SKM-1 (cell line): ENCODE data around the gene SPEM1.

Experiments
- DNase-seq: peaks from one replicate; lab custom pipeline; 2025; ENCODE audit not compliant: unreplicated experiment; lab: John Stamatoyannopoulos, UW

The SPEM1 gene, protein sequence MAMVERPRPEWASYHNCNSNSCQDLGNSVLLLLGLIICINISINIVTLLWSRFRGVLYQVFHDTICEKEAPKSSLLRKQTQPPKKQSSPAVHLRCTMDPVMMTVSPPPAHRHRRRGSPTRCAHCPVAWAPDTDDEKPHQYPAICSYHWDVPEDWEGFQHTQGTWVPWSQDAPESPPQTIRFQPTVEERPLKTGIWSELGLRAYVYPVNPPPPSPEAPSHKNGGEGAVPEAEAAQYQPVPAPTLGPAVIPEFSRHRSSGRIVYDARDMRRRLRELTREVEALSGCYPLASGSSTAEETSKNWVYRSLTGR

DNA sequence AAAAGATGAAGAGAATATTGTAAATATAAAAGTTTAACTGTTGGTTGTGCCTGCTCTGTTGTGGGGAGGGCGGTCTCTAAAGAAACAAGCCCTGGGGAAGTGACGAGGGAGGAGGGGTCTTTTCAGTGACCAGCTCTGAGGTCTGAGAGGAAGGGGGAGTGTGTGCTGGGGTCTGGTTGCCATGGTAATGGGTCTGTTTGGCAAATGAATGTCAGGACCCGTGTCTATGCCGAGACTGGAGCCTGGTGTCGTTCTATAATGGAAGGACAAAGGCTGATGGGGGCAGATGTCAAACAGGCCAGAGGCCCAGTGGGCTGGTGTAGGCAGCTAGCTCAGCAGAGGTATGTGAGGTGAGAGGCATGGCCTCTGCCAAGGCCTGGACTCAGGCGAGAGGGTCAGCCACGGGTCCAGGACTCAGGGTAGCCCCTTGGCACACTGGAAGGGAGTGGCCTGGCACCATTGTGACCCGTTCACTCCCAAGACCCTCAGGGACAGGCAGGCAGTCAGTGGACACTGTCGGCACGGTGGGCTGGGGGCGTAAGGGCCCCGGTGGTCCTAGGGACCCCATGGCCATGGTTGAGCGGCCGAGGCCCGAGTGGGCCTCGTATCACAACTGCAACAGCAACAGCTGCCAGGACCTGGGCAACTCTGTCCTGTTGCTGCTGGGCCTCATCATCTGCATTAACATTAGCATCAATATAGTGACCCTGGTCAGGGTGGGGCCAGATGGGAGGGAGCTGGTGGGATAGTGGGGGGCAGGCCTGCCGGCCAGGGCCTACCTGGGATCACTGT lies at the start of gene SPEM1:
Gene SPEM1 (plus strand): TSS at position 506 of the 792 bp plus-strand sequence. CDS start 61 bp downstream, at position 567.
- no peak for DNase-seq

DNA sequence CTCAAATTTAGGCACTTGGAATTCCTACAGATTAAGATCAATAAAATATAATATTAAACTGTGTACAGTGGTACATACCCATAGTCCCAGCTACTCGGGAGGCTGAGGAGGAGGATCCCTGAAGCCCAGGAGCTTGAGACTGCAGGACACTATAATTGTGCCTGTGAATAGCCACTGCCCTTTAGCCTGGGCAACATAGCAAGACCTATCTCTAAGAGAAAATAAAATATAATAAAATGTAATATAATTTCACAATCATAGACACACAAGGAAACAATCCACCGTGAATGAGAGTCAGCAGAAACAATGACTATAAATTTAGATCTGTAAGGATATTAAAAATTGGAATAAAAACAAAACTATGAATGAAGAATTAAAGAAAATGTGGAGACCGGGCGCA lies 49.3 kb upstream of the SPEM1 start:
- no peak for DNase-seq

DNA sequence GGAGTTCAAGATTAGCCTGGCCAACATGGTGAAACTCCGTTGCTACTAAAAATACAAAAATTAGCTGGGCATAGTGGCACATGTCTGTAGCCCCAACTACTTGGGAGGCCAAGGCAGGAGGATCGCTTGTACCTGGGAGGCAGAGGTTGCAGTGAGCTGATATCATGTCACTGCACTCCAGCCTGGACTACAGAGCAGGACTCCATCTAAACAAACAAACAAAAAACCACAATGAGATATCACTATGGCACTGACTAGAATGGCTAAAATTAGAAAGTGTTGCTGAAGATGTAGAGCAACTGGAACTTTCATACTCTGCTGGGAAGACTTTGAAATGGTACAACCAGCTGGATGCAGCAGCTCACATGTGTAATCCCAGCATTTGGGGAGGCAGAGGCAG lies 45.8 kb upstream of the SPEM1 start:
- DNase-seq: no peak

DNA sequence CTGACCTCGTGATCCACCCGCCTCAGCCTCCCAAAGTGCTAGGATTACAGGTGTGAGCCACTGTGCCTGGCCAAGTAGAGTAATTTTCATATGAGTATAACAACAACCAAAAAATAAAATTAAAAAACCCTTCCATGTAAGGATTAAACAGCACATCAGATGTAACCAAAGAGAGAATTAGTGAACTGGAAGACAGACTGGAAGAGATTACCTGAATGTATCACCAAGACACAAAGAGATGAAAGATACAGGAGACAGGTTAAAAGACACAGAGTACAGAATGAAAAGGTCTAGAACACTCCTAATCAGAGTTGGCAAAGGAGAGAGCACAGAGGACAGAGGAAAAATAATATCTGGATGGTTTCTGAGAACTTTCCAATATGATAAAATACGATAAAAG lies 41.0 kb upstream of the SPEM1 start:
- no peak for DNase-seq

DNA sequence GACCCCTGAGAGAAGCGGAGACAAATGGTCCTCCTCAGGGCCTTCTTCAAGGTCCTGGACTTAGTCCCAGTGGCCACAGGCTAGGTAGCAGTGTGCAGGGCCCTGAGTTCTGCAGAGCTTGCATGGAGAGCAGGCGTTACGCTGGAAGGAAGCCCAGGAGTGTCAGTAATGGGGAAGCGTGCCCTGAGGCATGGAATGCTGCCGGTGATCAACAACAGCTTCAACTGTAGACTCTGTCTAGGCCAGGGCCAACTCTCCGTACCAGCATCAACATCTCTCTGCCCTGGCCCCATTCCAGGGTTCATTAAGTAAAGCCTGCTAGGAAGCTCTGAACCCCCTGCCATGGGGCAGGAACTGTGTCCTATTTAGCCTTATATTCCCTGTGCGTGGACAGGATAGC lies 39.8 kb upstream of the SPEM1 start:
- DNase-seq: no peak

DNA sequence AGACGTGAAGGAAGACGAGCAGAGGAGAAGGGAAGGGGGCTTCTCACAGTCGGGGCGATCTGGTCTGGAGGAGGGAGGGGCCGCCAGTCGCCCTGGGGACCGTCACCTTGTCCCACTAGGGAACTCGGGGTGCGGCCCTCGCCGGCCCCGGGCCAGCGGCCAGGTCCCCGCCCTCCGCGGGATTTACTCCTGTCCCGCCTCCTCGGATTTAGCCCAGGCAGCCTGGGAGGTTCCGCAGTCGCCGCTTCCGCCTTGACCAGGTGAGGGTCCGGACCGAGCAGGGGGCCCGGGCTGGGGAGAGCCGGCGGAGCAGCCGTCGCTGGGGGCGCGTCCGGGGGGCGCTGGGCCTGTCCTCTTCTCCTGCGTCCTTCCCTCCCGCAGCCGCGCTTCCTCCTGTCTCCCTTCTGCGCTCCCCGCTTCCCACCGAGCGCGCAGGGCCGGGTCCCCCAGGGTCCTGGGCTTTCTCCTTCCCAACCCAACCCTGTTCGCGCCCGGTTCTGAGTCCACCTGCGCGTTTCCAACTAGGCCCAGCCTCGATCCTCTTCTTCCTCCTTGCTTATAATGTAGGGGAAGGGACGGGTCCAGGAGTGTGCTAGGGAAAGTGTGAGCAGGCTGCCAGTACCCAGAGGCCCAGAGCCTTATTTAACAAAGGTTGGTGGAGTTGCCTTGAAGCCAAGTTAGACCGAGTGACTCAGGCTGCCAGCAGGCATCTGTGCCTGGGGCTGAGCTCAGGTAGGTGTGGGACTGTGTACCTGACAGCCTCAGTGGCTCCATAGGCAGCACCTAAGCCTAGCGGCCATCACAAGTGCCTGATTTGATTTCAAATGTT lies 39.1 kb upstream of the SPEM1 start, which contains the start of gene TNK1:
Gene TNK1 (plus strand): TSS at position 235 of the 829 bp plus-strand sequence. CDS start 1,838 bp downstream, outside the sequence.
- DNase-seq: no peak

DNA sequence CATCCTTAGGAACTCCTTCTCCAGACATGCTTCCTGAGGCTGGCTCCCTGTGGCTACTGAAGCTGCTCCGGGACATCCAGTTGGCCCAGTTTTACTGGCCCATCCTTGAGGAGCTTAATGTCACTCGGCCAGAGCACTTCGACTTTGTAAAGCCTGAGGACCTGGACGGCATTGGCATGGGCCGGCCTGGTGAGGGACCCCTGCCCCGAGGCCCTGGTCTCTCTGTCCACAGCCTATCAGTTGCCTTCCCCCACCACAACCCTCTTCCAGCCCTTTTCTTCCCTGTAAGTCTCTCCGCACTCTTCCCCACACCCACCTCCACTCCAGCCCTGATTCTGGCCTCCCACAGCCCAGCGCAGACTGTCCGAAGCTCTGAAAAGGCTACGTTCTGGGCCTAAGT lies 37.2 kb upstream of the SPEM1 start:
- no peak for DNase-seq

DNA sequence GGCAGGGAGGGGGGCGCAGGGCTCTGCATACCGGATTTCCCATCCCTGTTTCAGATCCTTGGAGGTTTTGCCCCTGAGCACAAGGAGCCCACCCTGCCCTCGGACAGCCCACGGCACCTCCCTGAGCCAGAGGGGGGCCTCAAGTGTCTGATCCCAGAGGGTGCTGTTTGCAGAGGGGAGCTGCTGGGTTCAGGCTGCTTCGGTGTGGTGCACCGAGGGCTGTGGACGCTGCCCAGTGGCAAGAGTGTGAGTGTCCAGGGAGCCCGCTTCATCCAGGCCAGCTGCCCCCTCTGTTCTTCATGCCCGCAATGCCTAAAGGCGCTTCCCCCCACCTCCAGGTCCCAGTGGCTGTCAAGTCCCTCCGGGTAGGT lies 36.8 kb upstream of the SPEM1 start:
- DNase-seq: no peak

DNA sequence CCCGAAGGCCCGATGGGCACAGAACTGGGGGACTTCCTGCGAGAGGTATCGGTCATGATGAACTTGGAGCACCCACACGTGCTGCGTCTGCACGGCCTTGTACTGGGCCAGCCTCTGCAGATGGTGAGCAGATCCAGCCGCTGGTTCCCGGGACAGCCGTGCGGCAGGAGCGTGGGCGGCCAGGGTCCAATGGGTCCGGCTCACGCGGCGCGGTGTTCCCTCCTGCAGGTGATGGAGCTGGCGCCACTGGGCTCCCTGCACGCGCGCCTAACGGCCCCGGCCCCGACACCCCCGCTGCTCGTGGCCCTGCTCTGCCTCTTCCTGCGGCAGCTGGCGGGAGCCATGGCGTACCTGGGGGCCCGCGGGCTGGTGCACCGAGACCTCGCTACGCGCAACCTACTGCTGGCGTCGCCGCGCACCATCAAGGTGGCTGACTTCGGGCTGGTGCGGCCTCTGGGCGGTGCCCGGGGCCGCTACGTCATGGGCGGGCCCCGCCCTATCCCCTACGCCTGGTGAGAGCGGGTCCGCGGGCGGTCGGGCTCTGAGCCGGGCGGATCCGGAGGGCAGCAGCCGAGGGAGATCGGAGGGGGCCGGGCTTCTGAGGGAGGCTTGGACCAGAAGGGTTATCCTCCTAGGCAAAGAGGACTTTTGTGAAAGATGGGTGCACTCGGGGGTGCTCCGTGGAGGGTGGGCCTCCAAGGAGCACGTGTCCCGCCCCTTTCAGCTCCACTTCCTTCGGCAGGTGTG lies 36.2 kb upstream of the SPEM1 start:
- DNase-seq: no peak

DNA sequence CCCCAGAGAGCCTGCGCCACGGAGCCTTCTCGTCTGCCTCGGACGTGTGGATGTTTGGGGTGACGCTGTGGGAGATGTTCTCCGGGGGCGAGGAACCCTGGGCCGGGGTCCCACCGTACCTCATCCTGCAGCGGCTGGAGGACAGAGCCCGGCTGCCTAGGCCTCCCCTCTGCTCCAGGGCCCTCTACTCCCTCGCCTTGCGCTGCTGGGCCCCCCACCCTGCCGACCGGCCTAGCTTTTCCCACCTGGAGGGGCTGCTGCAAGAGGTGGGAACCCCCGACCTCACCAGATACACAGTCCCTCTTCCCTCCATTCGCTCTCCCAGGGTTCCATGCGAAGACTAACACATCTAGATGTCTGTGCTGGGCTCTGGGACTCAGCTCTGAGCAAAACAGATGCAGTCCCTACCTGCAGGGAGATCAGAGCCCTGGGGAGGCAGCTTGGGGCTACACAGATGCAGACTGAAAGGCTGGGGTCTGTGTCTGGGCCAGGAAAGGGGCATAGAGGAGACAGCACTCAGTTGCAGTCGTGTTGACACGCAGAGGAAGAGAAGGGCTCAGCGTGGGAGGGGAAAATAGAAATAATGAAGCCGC lies 35.5 kb upstream of the SPEM1 start:
- no peak for DNase-seq

DNA sequence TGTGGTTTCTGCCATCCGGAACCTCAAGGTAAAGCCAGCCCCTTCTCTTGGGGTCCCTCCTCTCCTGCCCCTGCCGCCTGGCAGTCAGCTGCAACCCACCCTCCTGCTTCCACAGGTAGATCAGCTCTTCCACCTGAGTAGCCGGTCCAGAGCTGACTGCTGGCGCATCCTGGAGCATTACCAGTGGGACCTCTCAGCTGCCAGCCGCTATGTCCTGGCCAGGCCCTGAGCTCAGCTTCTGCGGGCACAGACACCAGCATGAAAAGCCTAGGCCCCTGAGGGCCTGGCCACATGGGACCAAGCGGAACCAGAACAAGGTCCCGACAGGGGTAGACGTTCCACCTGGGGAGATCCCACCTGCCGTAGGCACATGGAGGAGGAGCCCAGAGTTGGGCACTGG lies 31.3 kb upstream of the SPEM1 start:
- DNase-seq: no peak

DNA sequence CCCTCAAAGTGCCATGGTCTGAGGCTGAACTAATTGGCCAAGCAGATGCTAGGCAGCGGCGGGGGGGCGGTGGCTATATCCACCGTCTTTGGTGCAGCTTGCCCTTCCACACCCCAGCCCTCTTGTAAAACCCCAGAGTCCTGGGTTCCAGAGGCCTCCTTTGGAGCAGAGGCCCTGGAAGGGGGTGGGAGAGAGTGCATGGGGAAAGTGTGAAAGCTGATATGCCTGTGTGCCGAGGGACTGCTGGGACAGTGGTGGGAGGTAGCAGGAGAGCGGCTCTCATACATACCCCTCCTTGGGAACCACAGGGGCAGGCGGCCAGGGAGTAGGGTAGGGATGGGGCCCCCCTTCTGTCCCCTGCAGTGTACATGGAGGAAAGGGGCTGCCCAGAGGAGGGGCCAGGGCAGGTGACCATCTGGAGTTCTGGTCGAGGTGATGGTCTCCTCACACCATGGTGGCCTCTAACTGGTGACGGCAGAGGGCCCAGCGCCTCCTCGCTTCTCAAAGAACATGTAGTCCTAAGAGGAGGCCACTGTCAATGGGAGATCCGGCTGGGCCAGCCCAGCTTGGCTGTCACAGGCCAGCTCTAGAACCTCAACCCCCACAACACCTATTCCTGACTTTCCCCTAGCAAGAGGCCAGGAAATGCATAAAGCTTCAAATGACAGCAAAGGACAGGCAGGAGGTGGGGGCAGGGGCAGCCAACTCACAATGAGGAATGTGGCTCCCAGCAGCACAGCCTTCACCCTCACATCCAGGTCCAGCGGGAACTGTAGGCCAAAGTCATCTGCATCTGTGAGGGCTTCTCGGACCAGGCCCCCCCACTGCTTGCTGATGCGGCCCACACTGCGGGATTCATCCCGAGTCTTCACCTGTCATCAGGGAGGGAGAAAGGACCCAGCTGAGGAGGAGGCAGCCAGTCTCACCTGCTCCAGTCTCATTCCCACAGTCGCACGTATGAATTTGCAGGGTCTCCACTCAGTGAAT lies 29.9 kb upstream of the SPEM1 start:
- DNase-seq: no peak

DNA sequence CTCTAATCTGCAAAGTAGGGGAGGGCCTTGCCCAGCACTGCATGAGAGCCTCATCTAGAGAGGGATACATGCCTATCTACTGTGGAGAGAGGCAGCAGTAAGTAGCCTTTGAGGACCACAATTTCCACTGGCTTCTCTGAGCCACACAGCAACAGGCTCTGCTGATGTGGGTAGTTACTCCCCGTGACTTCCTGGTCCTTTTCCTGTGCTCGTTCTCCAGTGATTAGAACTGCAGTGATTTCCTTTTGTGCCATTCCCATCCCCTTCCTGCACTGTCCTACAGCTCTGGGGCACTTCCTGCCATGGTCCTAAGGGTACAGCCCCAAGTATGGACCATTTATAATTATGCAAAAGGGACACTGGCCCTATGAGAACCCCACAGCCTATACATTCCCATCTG lies 28.8 kb upstream of the SPEM1 start:
- DNase-seq: no peak

DNA sequence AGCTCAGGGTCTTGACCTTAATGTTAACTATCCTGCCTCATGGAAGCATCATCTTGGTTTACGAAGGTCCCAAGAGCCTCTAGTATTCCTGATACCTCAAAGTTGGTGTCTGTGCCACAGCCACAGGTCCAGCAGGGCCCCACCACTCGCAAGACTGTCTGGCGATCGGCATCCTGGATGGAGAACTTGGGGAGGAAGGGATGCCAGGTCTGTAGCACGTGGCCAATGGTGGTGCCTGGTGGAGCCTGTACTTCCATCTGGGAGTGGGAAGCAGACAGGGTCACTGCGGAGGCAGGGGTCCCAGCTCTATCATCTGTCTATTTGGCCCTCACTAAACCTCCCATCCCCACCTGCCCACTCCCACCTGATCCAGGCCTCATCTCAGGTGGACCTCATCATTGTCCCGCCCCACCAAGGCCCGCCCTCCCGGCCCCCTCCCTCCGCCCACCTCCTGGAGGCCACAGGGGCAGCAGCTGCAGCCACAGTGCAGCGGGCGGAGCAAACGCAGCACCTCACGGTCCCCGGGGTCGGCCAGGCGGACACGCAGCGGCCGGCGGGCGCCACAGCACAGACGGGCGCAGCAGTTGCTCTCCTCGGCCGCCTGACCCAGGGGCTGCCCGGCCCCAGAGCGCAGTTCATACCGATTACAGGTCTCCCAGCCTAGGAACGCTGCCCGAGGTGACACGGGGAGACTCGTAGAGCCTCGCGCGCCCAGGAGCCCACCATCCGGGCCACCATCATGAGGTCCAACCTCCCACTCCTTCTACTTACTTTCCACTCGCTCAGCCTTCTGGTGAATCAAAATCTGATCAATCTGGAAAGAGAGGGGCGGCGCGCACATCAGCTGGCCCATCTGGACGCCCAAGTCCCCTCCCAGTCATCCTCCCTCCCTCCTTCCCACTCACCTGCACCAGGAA lies 27.2 kb upstream of the SPEM1 start:
- no peak for DNase-seq

DNA sequence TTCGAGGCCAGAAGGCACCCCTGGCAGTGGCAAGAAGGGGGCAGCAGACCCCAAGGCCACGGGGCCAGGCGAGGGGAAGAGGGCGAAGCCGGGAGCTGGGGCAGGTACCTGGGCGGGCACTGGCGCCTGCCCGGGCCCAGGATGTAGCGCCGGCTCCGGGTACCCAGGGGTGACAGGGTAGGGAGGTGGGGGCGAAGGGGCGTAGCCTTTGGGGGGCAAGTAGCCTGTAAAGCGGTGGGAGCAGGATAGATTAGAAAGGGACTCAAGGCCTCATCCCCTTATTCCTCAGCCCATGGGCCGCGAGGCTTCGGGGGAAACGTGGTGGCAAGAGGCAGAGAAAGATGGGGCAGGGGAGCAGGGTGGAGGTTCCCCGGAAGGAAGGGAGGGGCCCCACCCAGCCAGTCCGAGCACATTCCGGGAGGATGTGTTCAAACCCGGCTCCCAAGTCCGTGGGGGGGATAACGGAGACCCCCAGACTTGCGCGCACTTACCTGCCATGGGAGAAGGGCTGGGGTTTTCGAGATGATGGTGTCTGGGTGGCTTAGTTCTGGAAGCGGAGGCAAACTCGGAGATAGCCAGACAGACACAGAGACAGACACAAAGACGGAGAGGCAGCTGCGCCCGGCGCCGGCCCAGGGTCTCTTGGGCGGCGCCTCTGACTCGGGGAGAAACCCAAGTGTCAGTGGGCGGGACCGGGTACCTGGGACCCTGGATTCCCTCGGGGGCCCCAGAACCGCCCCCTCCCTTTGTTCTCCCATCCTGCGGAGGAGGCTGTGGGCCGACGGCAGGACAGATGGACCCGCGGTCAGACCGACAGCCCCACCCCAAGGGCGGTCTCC lies 26.3 kb upstream of the SPEM1 start:
- no peak for DNase-seq

DNA sequence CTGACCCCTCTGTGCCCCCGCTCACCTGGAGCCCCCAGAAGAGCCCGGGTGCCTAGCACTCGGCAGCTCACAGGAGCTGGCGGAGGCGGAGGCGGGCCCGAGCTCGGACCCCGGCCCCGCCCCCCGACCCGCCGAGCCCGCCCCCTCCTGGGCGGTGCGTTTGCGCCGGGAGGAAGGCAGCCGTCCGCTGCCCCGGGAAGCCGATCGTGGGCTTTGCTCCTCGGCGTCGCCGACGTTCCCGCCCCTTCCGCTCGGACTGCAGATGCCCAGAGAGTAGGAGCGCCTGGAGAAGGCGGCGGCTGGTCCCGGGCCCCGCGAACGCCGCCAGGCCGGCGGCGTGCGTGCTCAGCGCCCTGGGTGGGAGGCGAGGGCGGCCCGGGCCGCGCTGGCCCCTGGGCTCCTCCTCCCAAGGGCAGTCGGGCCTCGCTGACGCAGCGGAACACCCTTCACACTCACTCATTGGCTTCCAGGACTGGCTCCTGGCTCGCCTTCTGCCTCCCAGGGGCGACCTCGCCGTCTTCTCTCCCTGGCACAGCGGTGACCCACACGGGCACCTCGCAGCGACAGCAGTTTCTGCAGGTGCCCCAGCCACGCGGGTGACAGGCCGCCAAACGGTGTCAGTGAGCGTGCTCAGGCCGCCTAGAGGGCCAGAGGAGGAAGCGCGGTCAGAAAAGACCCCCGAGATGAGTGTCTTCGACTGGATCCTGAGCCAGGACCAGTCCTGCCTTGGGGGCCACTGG lies 25.5 kb upstream of the SPEM1 start, which contains the start of gene PLSCR3:
Gene PLSCR3 (minus strand): TSS at position 74 of the 740 bp plus-strand sequence. CDS start 415 bp downstream, outside the sequence.
- DNase-seq: peak; percentile 18

DNA sequence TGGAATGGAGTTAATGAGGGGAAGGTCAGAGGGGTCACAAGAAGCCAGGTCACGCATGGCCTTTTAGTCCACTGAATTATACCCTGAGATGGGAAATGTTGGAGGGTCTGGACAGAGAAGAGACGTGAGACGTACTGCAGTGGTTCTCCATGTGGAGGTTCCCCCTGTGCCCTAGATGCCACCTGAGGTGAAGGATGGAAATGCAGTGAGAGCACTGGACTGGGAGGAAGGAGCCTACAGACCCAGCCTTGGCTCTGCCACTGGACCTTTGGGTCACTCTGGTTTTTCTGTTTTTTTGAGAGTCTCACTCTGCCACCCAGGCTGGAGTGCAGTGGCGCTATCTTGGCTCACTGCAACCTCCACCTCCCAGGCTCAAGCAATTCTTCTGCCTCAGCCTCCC lies 24.0 kb upstream of the SPEM1 start:
- no peak for DNase-seq
